Measurements from ENCODE around the gene CDH19.

DNA sequence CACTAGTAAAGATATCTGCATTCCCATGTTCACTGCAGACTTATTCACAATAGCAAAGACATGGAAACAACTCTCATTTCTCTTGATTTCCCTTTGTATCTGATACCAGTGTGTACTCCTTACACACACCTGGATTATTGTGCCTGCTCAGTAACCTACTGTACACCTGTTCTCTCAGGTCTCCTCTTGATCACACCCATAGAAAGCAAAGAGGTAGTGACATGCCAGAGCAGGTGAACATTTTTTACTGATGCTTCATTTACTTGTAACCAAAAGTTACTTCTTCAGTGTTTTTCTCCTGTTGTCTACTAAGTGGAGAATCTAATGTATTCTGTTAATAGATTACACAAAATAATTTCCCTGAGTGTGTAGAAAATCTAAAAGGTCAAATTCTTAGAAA, 46.8 kb downstream of the CDH19 start:
- no peak for TF ChIP-seq EZH2 (IDR thresholded peaks at IDR 0.05; ENCODE audit: borderline replicate concordance, low read depth, low read length, poor library complexity, severe bottlenecking)
- TF ChIP-seq, protein P1, sequence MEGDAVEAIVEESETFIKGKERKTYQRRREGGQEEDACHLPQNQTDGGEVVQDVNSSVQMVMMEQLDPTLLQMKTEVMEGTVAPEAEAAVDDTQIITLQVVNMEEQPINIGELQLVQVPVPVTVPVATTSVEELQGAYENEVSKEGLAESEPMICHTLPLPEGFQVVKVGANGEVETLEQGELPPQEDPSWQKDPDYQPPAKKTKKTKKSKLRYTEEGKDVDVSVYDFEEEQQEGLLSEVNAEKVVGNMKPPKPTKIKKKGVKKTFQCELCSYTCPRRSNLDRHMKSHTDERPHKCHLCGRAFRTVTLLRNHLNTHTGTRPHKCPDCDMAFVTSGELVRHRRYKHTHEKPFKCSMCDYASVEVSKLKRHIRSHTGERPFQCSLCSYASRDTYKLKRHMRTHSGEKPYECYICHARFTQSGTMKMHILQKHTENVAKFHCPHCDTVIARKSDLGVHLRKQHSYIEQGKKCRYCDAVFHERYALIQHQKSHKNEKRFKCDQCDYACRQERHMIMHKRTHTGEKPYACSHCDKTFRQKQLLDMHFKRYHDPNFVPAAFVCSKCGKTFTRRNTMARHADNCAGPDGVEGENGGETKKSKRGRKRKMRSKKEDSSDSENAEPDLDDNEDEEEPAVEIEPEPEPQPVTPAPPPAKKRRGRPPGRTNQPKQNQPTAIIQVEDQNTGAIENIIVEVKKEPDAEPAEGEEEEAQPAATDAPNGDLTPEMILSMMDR (conservative IDR thresholded peaks at IDR 0.05; ENCODE audit: low read depth, low read length), result no peak
